IMR-90 (cell line): ENCODE measurements around the gene RGP1. TPM values are rescaled to one million over a fixed set of nuclear protein-coding genes. Genes with fewer than 3 reads are reported as not detected.

Experiments used
- ATAC-seq: fragments of 200-7000 bp; cut with Tn5 transposase; 2 replicates; pipeline ENCODE4 v1.9.1; 2020; ENCODE audit warnings: low read depth, mild to moderate bottlenecking, moderate library complexity
- BruUV-seq: library from RNA; stranded (reverse); fragments of 400-500 nt; replicated peaks from 2 replicates; lab custom pipeline; 2021; lab: Mats Ljungman, UMichigan
- CTCF ChIA-PET: fragments of 300-600 bp; formaldehyde crosslinking; extraction: SDS; loops from one replicate; lab custom pipeline; 2021; ENCODE audit warnings: antibody characterized with exemption; lab: Yijun Ruan, JAX
- POLR2A ChIA-PET: fragments of 300-600 bp; sonication (Branson Sonifier 250); formaldehyde crosslinking; loops from one replicate; lab custom pipeline; 2022; ENCODE audit warnings: antibody characterized with exemption; ENCODE audit not compliant: unreplicated experiment; lab: Charles Lee
- DNase-seq: peaks from one replicate; pipeline ENCODE4 v3.0.0; 2013
- H2AFZ ChIP-seq: replicated peaks from 2 replicates; pipeline ENCODE3; 2013; ENCODE audit warnings: low read length, mild to moderate bottlenecking; ENCODE audit not compliant: poor library complexity
- H2AK5ac ChIP-seq: 2 replicates; pipeline ENCODE4 v1.6.1; 2013; ENCODE audit warnings: low read depth, low read length, inconsistent platforms
- H2AK9ac ChIP-seq: replicated peaks from 2 replicates; pipeline ENCODE3; 2013; ENCODE audit warnings: mild to moderate bottlenecking, low read depth, low read length, moderate library complexity; ENCODE audit not compliant: poor library complexity
- H2BK120ac ChIP-seq: 2 replicates; pipeline ENCODE4 v1.6.1; 2013; ENCODE audit warnings: low read depth, low read length, inconsistent platforms
- H2BK15ac ChIP-seq: 3 replicates; pipeline ENCODE4 v1.6.1; 2013; ENCODE audit warnings: low read depth, low read length, inconsistent platforms
- H2BK20ac ChIP-seq: 2 replicates; pipeline ENCODE4 v1.6.1; 2013; ENCODE audit warnings: low read depth, mild to moderate bottlenecking, inconsistent platforms, low read length, moderate library complexity
- H2BK5ac ChIP-seq: 2 replicates; pipeline ENCODE4 v1.6.1; 2013; ENCODE audit warnings: mild to moderate bottlenecking, low read depth, low read length, inconsistent platforms; ENCODE audit not compliant: poor library complexity, severe bottlenecking
- H3K14ac ChIP-seq: replicated peaks from 2 replicates; pipeline ENCODE4 v1.6.1; 2013; ENCODE audit warnings: low read depth, low read length, inconsistent platforms
- H3K18ac ChIP-seq: 2 replicates; pipeline ENCODE4 v1.6.1; 2013; ENCODE audit warnings: low read depth, low read length, control low read depth
- H3K23ac ChIP-seq: 2 replicates; pipeline ENCODE4 v1.6.1; 2013; ENCODE audit warnings: low read depth, low read length, inconsistent platforms
- H3K27ac ChIP-seq: 2 replicates; pipeline ENCODE4 v1.5.1; 2013; ENCODE audit warnings: mild to moderate bottlenecking, control low read depth, low read length; ENCODE audit not compliant: insufficient read depth
- H3K27me3 ChIP-seq: 2 replicates; pipeline ENCODE4 v1.6.1; 2013; ENCODE audit warnings: low read length; ENCODE audit not compliant: control insufficient read depth, insufficient read depth
- H3K36me3 ChIP-seq: 2 replicates; pipeline ENCODE4 v1.6.1; 2013; ENCODE audit warnings: low read length, mixed read lengths; ENCODE audit not compliant: control insufficient read depth, insufficient read depth
- H3K4ac ChIP-seq: 2 replicates; pipeline ENCODE4 v1.6.1; 2013; ENCODE audit warnings: low read depth, low read length, inconsistent platforms
- H3K4me1 ChIP-seq: 2 replicates; pipeline ENCODE4 v1.6.1; 2013; ENCODE audit warnings: low read length, mixed read lengths; ENCODE audit not compliant: control insufficient read depth, insufficient read depth
- H3K4me2 ChIP-seq: 2 replicates; pipeline ENCODE4 v1.6.1; 2013; ENCODE audit warnings: low read depth, mild to moderate bottlenecking, control low read depth, low read length, moderate library complexity
- H3K4me3 ChIP-seq: 2 replicates; pipeline ENCODE4 v1.5.1; 2013; ENCODE audit warnings: low read depth, mild to moderate bottlenecking, control low read depth, low read length, moderate library complexity; ENCODE audit not compliant: insufficient read depth
- H3K56ac ChIP-seq: 2 replicates; pipeline ENCODE4 v1.6.1; 2013; ENCODE audit warnings: low read length, inconsistent platforms; ENCODE audit not compliant: insufficient read depth; ENCODE audit errors: extremely low read depth
- H3K79me1 ChIP-seq, 2 experiments: 2 replicates each; pipeline ENCODE4 v1.6.1; 2013; ENCODE audit warnings: low read length in 2 of 2, inconsistent platforms in 1 of 2, low read depth in 1 of 2
- H3K9ac ChIP-seq: 2 replicates; pipeline ENCODE4 v1.6.1; 2013; ENCODE audit warnings: low read depth, low read length, control low read depth
- H3K9me1 ChIP-seq: 2 replicates; pipeline ENCODE4 v1.6.1; 2013; ENCODE audit warnings: low read length, inconsistent platforms; ENCODE audit not compliant: insufficient read depth
- H3K9me3 ChIP-seq: 2 replicates; pipeline ENCODE4 v1.6.1; 2013; ENCODE audit warnings: low read length; ENCODE audit not compliant: control insufficient read depth, insufficient read depth
- H4K20me1 ChIP-seq: 2 replicates; pipeline ENCODE4 v1.6.1; 2013; ENCODE audit warnings: low read length, inconsistent platforms; ENCODE audit not compliant: insufficient read depth
- H4K5ac ChIP-seq: 2 replicates; pipeline ENCODE4 v1.6.1; 2013; ENCODE audit warnings: mild to moderate bottlenecking, low read depth, low read length, control low read depth
- H4K8ac ChIP-seq, 2 experiments: 2 replicates each; pipeline ENCODE4 v1.6.1; 2013; ENCODE audit warnings: low read depth in 2 of 2, low read length in 2 of 2, control low read depth in 1 of 2, inconsistent platforms in 1 of 2
- H4K91ac ChIP-seq: 2 replicates; pipeline ENCODE4 v1.6.1; 2013; ENCODE audit warnings: low read depth, low read length, inconsistent platforms; ENCODE audit not compliant: insufficient read depth
- CEBPB ChIP-seq: IDR thresholded peaks from 2 replicates; pipeline ENCODE4 v1.6.1; 2012; ENCODE audit warnings: low read depth, low read length, improper control_type of control experiment
- MAFK ChIP-seq: IDR thresholded peaks from 2 replicates; pipeline ENCODE4 v1.6.1; 2012; ENCODE audit warnings: low read depth, low read length, improper control_type of control experiment
- NFE2L2 ChIP-seq: fragments of 150-350 bp; IDR thresholded peaks from 2 replicates; pipeline ENCODE4 v1.6.1; 2016; ENCODE audit warnings: low read depth, mild to moderate bottlenecking, low read length
- RAD21 ChIP-seq: IDR thresholded peaks from 2 replicates; pipeline ENCODE4 v1.6.1; 2012; ENCODE audit warnings: low read length, improper control_type of control experiment
- RCOR1 ChIP-seq: IDR thresholded peaks from 2 replicates; pipeline ENCODE4 v1.6.1; 2012; ENCODE audit warnings: mild to moderate bottlenecking, low read length, improper control_type of control experiment; ENCODE audit not compliant: insufficient replicate concordance
- WGBS, 2 experiments: methylation state at CpG; one replicate each; pipeline versions ENCODE4 v1.1.5 to v1.1.7; 2013; ENCODE audit warnings: missing lambda C conversion rate in 2 of 2; ENCODE audit not compliant: insufficient read length in 1 of 2; ENCODE audit errors: extremely low coverage in 2 of 2; 5-methylcytosine and 5-hydroxymethylcytosine counted together
- dilution Hi-C: fragments of 300-500 bp; cut with HindIII; formaldehyde crosslinking; loops from one replicate; pipeline ENCODE4 v1.14.3; 2018; ENCODE audit warnings: low sequenced_read_pairs; ENCODE audit not compliant: unreplicated experiment
- in situ Hi-C: fragments of 300-500 bp; cut with MboI; formaldehyde crosslinking; loops from 3 replicates; pipeline ENCODE4 v1.14.3; 2019; ENCODE audit warnings: low sequenced_read_pairs, inconsistent platforms, mixed read lengths
- intact Hi-C: fragments of 100-400 bp; cut with micrococcal nuclease; formaldehyde crosslinking; loops from 2 replicates; pipeline ENCODE4 v1.10.0; 2022
- polyA plus RNA-seq, 3 experiments: library from polyadenylated mRNA; depleted of rRNA; stranded (reverse); fragments of >200 nt; gene quantifications; 2 replicates each; pipeline ENCODE4 v1.2.3, GENCODE V29; 2012; ENCODE audit warnings: low replicate concordance in 1 of 3
- total RNA-seq: library from RNA; depleted of rRNA; stranded (reverse); fragments of >200 nt; gene quantifications from 2 replicates; pipeline ENCODE4 v1.2.3, GENCODE V29; 2012

Gene RGP1
- total and polyA plus RNA-seq, 2 of the 4 experiments (the other 2 are of a cell fraction): 10.2 to 14.3 TPM

DNA sequence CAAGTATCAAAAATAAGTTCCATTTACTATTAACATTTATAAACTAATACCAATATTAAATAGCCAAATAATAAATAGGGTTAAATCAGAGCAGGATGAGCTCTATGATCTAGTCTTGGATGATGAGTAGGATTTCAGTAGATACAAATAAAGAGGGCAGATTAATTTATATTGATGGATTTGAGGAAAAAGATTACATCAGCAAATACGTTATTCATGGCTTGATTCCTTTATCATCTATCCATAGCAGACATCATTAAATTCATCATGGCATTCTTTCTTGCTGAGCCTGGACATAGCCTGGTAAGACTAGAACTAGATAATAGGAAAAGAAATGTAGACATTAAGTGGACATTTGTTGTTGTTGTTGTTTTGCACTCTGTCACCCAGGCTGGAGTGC is 18.4 kb downstream of the RGP1 start:
- dilution Hi-C loops: no loop called here
- Histone ChIP-seq H4K8ac (no peak overlapping the region), H2BK20ac (no peak overlapping the region), H3K4ac (no peak overlapping the region), H2BK120ac (no peak overlapping the region), H2AFZ (no peak overlapping the region), H3K36me3 (no peaks in the 10 kb centered on the region), H2BK5ac (no peak overlapping the region), H4K91ac (no peak overlapping the region), H4K20me1 (no peaks in the 10 kb centered on the region), H3K4me3 (no peak overlapping the region), H3K4me2 (no peak overlapping the region), H3K4me1 (peaks cover 1% of the 10 kb centered on the region; the same call in 1 of the 2 replicates), H3K56ac (no peak overlapping the region), H2AK5ac (no peak overlapping the region), H3K9ac (no peak overlapping the region), H3K27ac (no peak overlapping the region), H3K27me3 (peaks cover 26% of the 10 kb centered on the region), H3K18ac (no peak overlapping the region), H2BK15ac (no peak overlapping the region), H3K14ac (no peak overlapping the region), H3K79me1 (no peaks in the 10 kb centered on the region), H3K9me1 (no peaks in the 10 kb centered on the region), H2AK9ac (no peak overlapping the region), H3K23ac (no peak overlapping the region), H4K5ac (no peak overlapping the region), H3K9me3 (no peaks in the 10 kb centered on the region)
- DNase-seq (no peak), ATAC-seq (no peak)
- WGBS, 2 experiments: no CpG with 5 or more reads among the region's 1 CpG
- in situ Hi-C loops: no loop called here
- ChIA-PET POLR2A (no interaction called here), CTCF (no interaction called here)
- no TSS peak for BruUV-seq
- TF ChIP-seq NFE2L2 (no peak), CEBPB (no peak), RAD21 (no peak), MAFK (peak; percentile 61), RCOR1 (no peak)
- intact Hi-C loops: no loop called here
